Measurements from ENCODE around the gene CDAN1.

CDAN1 gene

GRCh38 chr15:42728560-42728959, 8.4 kb downstream of the CDAN1 start:
- H3K4me1 Mint-ChIP-seq, result no peaks in the 10 kb centered on the region
- H3K27me3 Mint-ChIP-seq, result no peaks in the 10 kb centered on the region
- no peak for ATAC-seq
- no peak overlapping the region for H3K4me3 Mint-ChIP-seq
- H3K27ac Mint-ChIP-seq, result no peak overlapping the region
- peaks cover 69% of the 10 kb centered on the region for H3K36me3 Mint-ChIP-seq
- no peaks in the 10 kb centered on the region for H3K9me3 Mint-ChIP-seq

GRCh38 chr15:42727750-42728381, 9.1 kb downstream of the CDAN1 start:
- Mint-ChIP-seq H3K27ac (no peak overlapping the region), H3K27me3 (no peaks in the 10 kb centered on the region), H3K4me1 (no peaks in the 10 kb centered on the region), H3K36me3 (peaks cover 69% of the 10 kb centered on the region), H3K9me3 (no peaks in the 10 kb centered on the region), H3K4me3 (no peak overlapping the region)
- ATAC-seq, result no peak

- ATAC-seq, result no peak
- no peaks in the 10 kb centered on the region for H3K4me1 Mint-ChIP-seq
- H3K27ac Mint-ChIP-seq, result no peak overlapping the region
- H3K4me3 Mint-ChIP-seq, result no peak overlapping the region
- peaks cover 62% of the 10 kb centered on the region for H3K36me3 Mint-ChIP-seq
- H3K9me3 Mint-ChIP-seq, result no peaks in the 10 kb centered on the region
- no peaks in the 10 kb centered on the region for H3K27me3 Mint-ChIP-seq
These were observed 10.8 kb downstream of the CDAN1 start for GRCh38 chr15:42726114-42726513.

GRCh38 chr15:42725331-42725903, 11.5 kb downstream of the CDAN1 start:
- Mint-ChIP-seq H3K9me3 (no peaks in the 10 kb centered on the region), H3K36me3 (peaks cover 56% of the 10 kb centered on the region), H3K27ac (no peak overlapping the region), H3K4me3 (no peak overlapping the region), H3K27me3 (no peaks in the 10 kb centered on the region), H3K4me1 (no peaks in the 10 kb centered on the region)
- ATAC-seq, result no peak

- no peaks in the 10 kb centered on the region for H3K27me3 Mint-ChIP-seq
- peaks cover 46% of the 10 kb centered on the region for H3K36me3 Mint-ChIP-seq
- no peak for ATAC-seq
- H3K4me3 Mint-ChIP-seq, result no peak overlapping the region
- no peaks in the 10 kb centered on the region for H3K9me3 Mint-ChIP-seq
- H3K27ac Mint-ChIP-seq, result no peak overlapping the region
- H3K4me1 Mint-ChIP-seq, result no peaks in the 10 kb centered on the region
These were observed 12.7 kb downstream of the CDAN1 start for GRCh38 chr15:42724276-42724675.

- Mint-ChIP-seq H3K9me3 (no peaks in the 10 kb centered on the region), H3K27ac (no peak overlapping the region), H3K4me3 (no peak overlapping the region), H3K36me3 (peaks cover 34% of the 10 kb centered on the region), H3K27me3 (no peaks in the 10 kb centered on the region), H3K4me1 (no peaks in the 10 kb centered on the region)
- no peak for ATAC-seq
These were observed 13.9 kb downstream of the CDAN1 start for GRCh38 chr15:42723068-42723467.

GRCh38 chr15:42721916-42722315, 15.0 kb downstream of the CDAN1 start:
- Mint-ChIP-seq H3K9me3 (no peaks in the 10 kb centered on the region), H3K4me3 (no peak overlapping the region), H3K27me3 (no peaks in the 10 kb centered on the region), H3K36me3 (peaks cover 23% of the 10 kb centered on the region), H3K27ac (no peak overlapping the region), H3K4me1 (no peaks in the 10 kb centered on the region)
- no peak for ATAC-seq

- no peaks in the 10 kb centered on the region for H3K9me3 Mint-ChIP-seq
- no peak overlapping the region for H3K4me3 Mint-ChIP-seq
- no peak overlapping the region for H3K27ac Mint-ChIP-seq
- H3K27me3 Mint-ChIP-seq, result no peaks in the 10 kb centered on the region
- ATAC-seq, result no peak
- no peaks in the 10 kb centered on the region for H3K4me1 Mint-ChIP-seq
- peaks cover 23% of the 10 kb centered on the region for H3K36me3 Mint-ChIP-seq
These were observed 15.9 kb downstream of the CDAN1 start for GRCh38 chr15:42721016-42721415.

GRCh38 chr15:42720071-42720470, 16.9 kb downstream of the CDAN1 start:
- no peaks in the 10 kb centered on the region for H3K9me3 Mint-ChIP-seq
- no peaks in the 10 kb centered on the region for H3K4me1 Mint-ChIP-seq
- no peak overlapping the region for H3K27ac Mint-ChIP-seq
- H3K27me3 Mint-ChIP-seq, result no peaks in the 10 kb centered on the region
- no peak overlapping the region for H3K4me3 Mint-ChIP-seq
- peaks cover 16% of the 10 kb centered on the region for H3K36me3 Mint-ChIP-seq
- no peak for ATAC-seq

GRCh38 chr15:42719043-42719442, 17.9 kb downstream of the CDAN1 start:
- Mint-ChIP-seq H3K27ac (no peak overlapping the region), H3K4me3 (no peak overlapping the region), H3K9me3 (no peaks in the 10 kb centered on the region), H3K4me1 (no peaks in the 10 kb centered on the region), H3K36me3 (peaks cover 7% of the 10 kb centered on the region), H3K27me3 (no peaks in the 10 kb centered on the region)
- no peak for ATAC-seq

GRCh38 chr15:42716626-42717025, 20.3 kb downstream of the CDAN1 start:
- no peaks in the 10 kb centered on the region for H3K36me3 Mint-ChIP-seq
- H3K4me1 Mint-ChIP-seq, result no peaks in the 10 kb centered on the region
- no peaks in the 10 kb centered on the region for H3K27me3 Mint-ChIP-seq
- H3K4me3 Mint-ChIP-seq, result no peak overlapping the region
- H3K9me3 Mint-ChIP-seq, result no peaks in the 10 kb centered on the region
- no peak overlapping the region for H3K27ac Mint-ChIP-seq
- no peak for ATAC-seq

- Mint-ChIP-seq H3K27ac (no peak overlapping the region), H3K9me3 (no peaks in the 10 kb centered on the region), H3K36me3 (no peaks in the 10 kb centered on the region), H3K4me1 (no peaks in the 10 kb centered on the region), H3K4me3 (no peak overlapping the region), H3K27me3 (no peaks in the 10 kb centered on the region)
- no peak for ATAC-seq
These were observed 20.8 kb downstream of the CDAN1 start for GRCh38 chr15:42716125-42716524.

- Mint-ChIP-seq H3K4me3 (no peak overlapping the region), H3K27me3 (no peaks in the 10 kb centered on the region), H3K36me3 (no peaks in the 10 kb centered on the region), H3K4me1 (no peaks in the 10 kb centered on the region), H3K27ac (no peak overlapping the region), H3K9me3 (no peaks in the 10 kb centered on the region)
- ATAC-seq, result no peak
These were observed 24.3 kb downstream of the CDAN1 start for GRCh38 chr15:42712584-42712983.

GRCh38 chr15:42711746-42712145, 25.2 kb downstream of the CDAN1 start:
- H3K9me3 Mint-ChIP-seq, result no peaks in the 10 kb centered on the region
- H3K4me1 Mint-ChIP-seq, result no peaks in the 10 kb centered on the region
- no peak overlapping the region for H3K27ac Mint-ChIP-seq
- H3K27me3 Mint-ChIP-seq, result no peaks in the 10 kb centered on the region
- H3K36me3 Mint-ChIP-seq, result no peaks in the 10 kb centered on the region
- no peak overlapping the region for H3K4me3 Mint-ChIP-seq
- ATAC-seq, result no peak

- Mint-ChIP-seq H3K4me1 (no peaks in the 10 kb centered on the region), H3K27me3 (no peaks in the 10 kb centered on the region), H3K36me3 (no peaks in the 10 kb centered on the region), H3K4me3 (no peak overlapping the region), H3K27ac (no peak overlapping the region), H3K9me3 (no peaks in the 10 kb centered on the region)
- ATAC-seq, result no peak
These were observed 26.3 kb downstream of the CDAN1 start for GRCh38 chr15:42710662-42711061.

- no peaks in the 10 kb centered on the region for H3K36me3 Mint-ChIP-seq
- no peaks in the 10 kb centered on the region for H3K27me3 Mint-ChIP-seq
- H3K4me1 Mint-ChIP-seq, result no peaks in the 10 kb centered on the region
- H3K27ac Mint-ChIP-seq, result no peak overlapping the region
- H3K9me3 Mint-ChIP-seq, result no peaks in the 10 kb centered on the region
- H3K4me3 Mint-ChIP-seq, result no peak overlapping the region
- ATAC-seq, result no peak
These were observed 28.9 kb downstream of the CDAN1 start for GRCh38 chr15:42707873-42708544.

All from stimulated activated memory B cell treated with anti-CD40 and anti-IgM and Interleukin-4, amounts not matched to agents 10 μg/mL and 1 μg/mL and 100 μg/mL, for 72 hours (primary cell).